ENCODE data around the gene TBXAS1.

The TBXAS1 gene

DNA sequence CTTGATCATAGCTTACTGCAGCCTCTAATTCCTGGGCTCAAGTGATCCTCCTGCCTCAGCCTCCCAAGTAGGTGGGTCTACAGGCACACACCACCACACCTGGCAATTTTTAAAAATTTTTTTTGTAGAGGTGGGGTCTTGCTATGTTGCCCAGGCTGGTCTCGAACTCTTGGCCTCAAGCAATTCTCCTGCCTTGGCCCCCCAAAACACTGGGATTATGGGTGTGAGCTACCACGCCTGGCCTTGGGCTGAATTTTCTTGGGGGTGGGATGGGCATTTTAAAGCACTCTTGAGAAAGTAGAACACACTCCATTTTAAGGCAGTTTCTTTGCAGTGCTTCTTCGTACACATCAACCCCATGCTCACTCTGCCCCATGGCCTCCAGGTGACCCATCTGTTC, 28.7 kb downstream of the TBXAS1 start:
- no peak for DNase-seq

DNA sequence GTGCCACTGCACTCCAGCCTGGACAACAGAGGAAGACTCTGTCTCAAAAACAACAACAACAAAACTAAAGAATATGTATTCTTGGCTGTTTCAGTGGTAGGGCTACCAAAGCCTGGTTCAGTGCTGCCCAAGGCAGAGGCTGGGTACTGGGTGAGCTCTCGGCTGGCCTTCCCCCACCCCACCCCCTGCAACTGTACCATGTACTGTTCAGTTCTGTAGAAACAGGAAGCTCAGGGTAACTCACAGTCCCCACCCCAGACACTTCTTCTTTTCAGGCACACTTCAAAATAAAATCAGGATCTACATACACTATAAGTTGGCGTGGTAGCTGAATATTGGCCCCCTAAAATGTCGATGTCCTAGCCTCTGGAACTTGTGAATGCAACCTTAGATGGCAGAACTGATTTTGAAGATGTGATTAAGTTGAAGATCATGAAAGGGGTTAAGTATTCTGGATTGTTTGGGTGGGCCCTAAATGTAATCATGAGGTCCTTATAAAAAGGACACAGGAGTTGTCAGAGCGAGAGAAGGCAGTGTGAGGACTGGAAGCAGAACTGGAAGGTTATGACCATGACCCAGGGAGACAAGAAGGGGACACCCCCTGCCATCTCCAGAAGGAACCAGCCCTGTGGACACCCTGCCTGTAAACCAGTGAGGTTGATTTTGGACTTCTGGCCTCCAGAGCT, 31.2 kb downstream of the TBXAS1 start:
- DNase-seq, result no peak

DNA sequence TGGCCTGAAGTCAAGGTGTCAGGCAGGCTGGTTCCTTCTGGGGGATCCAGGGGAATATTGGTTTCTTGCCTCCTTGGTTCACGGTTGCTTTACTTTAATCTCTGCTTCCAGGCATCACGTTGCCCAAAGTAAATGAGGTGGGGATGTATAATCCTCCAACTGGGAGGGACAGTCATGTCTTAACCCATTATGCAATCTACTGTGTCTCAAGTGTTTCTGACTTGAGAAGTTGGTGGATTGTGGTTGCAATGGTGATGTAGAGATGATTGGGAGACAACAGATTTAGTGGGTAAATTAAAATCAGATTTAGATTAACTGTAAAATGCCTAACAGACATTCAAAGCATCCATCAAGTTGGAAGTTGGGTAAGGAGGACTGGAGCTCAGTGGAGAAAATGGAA, 32.7 kb downstream of the TBXAS1 start:
- no peak for DNase-seq

DNA sequence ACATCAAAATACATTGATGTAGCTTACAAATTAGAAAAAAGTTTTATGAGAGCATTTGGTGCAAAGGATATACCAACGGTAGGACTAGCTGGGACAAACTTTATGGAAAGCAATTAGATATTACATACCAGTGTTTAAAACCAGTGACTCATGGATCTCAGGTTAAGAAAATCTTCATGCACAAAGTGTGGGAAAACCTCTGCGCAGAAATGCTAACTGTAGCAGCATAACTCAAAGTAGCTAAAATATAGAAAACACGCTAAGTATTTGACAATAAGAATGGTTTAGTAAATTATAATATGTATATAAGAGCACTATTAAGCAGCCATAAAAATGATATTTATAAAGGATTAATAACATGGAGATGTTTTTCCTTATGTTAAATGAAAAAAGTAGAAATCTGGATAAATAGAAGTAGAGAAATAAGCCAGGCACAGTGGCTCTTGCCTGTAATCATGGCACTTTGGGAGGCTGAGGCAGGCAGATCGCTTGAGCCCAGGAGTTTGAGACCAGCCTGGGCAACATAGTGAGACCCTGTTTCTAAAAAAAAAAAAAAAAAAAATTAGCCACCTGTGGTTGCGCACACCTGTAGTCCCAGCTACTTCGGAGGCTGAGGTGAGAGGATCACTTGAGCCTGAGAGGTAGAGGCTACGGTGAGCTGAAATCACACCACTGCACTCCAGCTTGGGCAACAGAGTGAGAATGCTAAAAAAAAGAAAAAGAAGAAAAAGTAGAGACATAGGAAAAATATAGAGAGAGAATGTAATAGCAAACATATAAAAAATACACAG, 37.2 kb downstream of the TBXAS1 start:
- no peak for DNase-seq

DNA sequence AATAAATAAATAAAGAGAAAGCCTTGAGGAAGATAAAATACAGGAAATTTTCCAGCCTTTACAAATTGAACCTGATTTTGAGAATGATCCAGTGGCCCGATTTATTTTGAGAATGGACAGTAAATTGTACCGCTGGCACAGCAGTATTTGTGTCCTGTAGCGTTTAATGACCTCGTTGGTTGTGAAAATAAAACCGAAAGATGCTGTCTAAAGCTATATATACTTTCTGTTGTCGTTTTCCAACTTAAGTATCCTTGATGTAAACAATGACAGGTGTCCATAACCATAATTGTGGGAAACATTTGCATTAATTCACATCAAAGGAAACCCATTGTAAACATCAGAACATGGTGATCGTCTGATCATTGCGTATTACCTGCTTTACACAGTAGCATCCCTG, 38.8 kb downstream of the TBXAS1 start:
- DNase-seq, result no peak

DNA sequence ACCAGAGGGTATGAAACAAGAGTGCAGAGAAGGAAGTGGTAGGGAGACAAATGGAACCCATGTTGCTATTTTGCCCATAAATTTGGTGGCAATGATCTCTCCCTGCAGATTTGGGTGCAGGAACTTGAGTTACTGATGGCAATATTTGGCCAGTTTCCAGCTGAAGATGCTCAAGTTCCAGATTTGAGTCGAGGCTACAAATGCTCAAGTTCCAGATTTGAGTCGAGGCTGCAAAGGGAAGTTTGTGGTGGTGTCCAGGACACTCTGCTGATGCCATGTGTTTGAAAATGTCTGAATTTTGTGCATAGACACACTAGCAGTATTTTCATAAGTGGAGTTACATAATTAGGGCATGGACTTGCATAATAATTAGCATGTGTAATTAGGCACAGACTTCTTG, 40.8 kb downstream of the TBXAS1 start:
- DNase-seq, result no peak

DNA sequence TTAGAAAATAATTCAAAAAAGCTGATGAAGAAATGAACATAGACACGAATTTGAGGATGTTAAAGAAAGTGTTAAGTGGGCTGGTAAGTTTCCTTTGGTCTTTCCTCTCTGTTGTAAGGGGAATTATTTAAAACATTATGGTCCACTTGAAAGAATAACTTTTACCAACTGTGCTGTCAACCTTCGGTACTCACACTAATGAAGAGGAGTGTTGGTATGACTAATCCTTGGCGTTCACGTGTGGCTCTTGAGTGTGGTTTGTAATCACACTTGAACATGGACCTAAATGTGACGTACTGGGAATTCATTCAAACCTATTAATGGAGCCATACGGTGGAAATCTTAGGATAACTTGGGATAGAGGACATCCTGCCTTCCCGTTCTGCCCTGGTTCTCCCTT, 41.3 kb downstream of the TBXAS1 start:
- DNase-seq, result no peak

DNA sequence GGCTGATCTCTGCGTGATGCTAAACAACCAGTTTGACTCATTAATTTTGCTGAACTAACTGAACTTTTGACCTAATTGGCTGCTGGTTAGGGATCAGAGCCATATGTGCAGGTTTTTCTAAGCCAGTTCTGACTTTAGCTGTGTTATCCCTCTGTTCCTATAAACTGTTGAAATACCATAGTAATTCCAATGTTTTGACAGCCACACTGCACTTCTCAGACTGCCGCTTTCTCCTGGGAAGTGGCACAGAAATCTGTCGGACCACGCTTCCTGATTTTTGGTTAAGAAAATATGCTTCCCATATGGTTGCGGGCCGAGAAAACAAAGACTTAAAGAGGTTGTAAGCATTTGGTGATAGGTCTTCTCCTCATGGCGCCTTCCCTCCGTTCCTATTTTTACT, 42.3 kb downstream of the TBXAS1 start:
- DNase-seq, result no peak

DNA sequence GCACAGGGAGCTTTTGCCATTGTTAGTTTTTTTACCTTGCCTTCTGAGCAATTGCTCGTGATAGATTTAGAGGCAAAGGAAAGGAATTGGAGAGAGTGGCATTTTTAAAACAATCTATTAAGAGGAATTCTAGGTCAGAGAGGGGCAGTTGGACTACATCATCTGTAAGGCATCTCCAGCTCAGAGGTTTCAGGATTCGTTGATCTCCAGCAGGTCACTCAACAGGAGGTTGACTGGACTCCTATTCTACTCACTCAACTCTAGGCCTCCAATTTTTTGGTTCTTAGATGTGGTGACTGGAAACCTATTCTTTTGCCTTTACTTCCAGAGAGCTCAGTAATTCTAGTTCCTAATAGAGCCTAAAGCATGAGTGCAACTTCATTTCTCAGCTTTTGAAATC, 42.8 kb downstream of the TBXAS1 start:
- no peak for DNase-seq

DNA sequence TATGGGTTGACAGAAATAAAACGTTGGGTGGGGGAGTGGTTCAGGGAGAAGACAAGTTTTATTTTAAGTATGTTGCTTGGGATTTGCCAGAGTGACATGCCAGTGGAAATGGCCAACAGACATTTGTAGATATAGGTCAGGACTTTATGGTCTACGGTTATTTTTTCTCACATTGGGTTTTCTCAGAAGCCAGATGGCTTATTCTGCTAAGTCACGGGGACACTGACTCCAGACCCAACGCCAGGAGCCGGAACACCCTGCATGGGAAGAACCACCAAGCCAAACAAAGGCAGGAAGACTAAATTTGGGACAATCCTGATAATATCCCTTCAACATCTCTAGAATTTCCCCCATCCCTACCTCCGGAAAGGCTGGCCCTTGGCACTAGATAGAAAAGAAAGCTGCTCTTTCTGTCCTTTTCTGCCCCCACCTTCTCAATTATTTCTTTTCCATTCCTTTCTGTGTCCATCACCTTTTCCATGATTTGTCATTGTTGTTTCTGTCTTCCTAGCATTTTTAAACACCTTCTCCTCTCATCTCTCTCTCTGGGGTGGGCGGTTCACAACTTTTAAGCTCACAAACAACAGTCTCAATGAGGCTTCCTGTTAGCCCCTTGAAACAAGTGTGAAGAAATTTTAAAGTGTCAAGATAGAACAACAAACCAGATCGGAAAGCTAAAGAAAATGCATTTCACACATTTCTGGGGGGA, 44.7 kb downstream of the TBXAS1 start:
- no peak for DNase-seq

DNA sequence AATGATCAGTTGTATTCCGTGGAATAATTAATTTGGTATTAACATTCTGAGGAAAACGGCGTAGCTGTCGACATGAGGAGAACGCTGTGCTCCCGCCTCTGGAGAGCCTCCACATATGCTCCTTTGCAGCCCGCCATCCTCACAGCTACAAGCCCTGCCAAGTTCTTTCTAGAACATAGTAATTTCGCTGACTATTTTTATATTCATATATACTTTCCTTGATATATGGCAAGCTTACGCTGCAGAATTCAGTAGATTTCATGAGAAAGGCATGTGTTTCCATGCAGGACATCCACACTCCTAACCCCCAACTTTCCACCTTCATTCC, 45.2 kb downstream of the TBXAS1 start:
- DNase-seq, result no peak

DNA sequence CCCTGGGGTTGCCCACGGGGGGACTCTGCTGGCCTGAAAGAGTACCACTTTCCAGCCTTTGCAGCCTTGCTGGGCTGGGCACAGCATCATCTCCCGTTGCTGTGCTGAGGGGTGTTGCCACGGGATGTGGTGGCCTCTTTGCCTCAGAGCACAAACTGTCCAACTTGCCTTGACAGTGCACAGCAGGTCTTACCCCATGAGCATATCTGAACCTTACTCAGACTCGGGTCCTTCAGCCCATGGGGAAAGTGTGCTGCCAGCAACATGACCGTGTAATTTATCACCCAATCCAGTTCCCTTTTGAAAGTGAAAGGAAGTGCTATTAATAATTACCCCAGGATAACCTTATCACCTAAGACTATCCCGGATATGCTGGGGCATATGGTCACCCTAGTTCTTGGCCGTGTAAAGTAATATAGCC, 46.8 kb downstream of the TBXAS1 start:
- DNase-seq, result no peak

DNA sequence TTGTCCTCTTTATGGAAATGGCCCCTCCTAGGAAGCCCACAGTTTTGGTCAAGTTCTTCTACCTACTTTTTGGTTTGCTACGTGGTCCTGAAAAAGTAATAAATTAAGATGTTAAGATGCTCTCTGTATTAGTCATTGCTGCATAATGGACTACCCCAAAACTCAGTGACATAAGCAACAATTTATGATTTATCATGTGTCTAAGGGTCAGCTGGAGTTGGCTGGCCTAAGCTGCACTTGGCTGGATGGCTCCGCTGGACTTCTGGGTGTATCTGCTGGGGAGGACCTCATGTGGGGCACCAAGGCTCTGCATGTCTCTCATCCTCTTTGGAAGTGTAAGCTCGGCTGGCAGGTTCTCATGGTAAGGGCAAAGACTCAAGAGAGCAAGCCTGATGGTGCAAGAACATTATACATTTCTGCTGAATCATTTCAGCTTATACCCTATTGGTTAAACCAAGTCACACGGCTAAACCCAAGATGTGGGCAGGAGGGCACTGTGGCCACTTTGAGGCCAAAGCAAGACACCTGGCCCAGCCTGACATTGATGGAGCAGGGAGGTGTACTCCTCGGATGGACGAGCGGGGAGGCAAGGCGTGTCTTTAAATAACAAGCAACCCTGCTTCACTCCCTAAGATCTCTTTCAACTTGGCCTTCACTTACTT, 47.7 kb downstream of the TBXAS1 start:
- no peak for DNase-seq

DNA sequence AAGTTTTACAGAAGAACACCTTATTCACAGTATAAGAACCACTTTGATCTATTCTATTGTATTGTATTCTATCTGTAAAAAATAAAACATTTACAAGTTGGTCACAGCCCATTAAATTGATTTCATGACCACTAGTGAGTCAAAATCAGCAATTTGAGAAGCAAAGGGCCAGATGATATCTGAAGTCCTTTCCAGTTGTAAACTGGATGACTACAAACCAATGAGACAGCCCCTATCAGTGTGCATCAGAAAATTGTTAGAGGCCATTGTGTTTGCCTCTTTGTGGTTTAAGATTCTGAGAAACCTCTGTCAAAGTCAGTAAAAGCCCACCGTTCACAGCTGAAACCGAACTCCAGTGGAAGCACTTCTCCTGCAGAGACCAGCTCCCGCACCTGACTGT, 54.8 kb downstream of the TBXAS1 start:
- DNase-seq, result no peak

DNA sequence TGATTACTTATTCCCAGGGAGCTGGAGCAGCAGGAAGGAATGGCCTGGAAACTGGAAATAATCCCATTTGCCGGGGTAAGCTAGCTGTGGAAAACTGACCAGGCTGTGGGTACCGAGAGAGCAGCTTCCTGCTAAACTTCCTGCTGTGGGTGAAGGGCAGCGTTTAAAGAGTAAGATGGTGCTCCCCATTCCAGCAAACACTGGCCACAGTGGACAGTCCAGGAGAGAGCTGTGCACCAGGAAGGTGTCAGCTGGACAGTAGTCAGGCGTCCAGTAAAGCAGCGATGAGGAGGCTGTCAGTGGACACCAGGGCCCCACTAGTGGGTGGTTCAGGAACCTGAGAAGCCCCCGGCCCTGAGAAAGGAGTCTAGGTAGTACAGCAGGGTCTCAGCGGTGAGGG, 55.4 kb downstream of the TBXAS1 start:
- no peak for DNase-seq

DNA sequence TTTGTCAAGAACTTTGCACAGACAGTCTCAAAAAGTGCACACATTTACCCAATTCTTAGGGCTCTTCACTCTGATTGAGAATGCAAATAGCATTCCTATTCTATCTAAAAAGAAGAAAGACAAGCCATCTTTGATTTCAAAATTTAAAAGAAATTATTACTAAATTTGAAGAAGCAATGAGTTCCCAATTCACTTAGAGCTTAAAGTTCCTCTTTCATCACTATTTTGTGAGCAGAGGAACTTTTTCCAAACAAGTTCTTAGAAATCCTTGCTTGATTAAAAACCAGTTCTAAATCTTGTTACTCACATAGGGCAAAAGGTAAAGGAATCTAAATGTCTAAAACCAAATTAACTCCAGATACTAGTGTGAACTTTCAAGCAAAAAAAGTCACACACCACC, 56.4 kb downstream of the TBXAS1 start:
- no peak for DNase-seq

DNA sequence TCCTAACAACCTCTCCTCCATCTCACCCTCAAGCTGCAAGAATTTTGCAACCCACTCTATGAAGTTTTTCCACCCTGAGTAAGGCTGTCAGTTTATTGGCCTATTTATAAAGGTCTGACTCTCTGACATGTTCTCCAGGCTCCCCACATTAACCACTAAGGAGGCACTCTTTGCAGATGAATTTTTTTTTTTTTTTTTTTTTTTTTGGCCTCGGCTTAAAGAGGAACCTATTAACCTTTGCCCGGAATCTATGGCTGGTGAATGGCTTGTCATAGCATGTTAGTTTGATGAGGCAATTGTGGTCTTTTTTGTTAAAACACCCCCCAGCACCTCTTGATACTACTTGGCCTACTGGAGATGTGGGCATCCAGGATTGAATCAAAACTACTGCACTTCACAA, 57.1 kb downstream of the TBXAS1 start:
- no peak for DNase-seq

DNA sequence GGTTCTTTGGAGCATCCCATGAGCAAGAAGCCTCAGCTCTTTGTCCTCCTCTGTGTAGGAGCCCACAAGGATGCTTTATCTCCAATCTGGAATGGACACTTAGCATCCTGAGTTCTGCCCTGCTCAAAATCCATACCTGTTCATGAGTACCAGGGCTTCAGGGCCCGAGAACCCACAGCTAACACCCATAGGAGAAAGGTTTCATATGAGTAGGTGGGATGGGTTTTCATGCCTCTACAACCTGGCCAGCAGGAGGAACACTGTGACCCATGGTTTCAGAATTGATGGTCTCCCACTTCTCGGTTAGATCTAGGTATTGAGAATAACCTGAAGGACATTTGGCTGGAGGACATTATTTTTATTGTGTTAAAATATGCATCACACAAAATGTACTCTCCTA, 57.8 kb downstream of the TBXAS1 start:
- no peak for DNase-seq

DNA sequence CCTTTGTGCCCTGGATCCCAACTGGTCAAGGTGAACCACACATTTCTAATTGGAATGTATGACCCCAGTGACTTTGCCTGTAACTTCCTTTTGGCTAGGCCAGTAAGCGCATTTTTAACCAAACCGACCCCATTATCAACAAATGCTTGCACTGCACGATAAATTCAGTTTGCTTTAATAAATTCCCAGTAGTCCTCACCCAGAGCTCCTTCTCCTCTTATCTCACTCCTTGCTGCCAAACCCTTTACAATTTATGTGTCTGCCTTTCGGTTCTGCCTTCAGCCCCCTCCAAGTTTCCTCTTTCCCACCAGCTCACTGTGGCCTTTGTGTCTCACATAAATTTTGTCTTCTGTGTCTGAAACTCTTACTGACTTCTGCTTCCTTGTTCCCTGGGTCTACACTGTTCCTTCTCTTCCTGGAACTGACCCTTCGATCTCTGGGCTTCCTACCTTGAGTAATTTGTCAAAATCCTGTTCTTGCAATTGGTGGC, 59.0 kb downstream of the TBXAS1 start:
- no peak for DNase-seq

DNA sequence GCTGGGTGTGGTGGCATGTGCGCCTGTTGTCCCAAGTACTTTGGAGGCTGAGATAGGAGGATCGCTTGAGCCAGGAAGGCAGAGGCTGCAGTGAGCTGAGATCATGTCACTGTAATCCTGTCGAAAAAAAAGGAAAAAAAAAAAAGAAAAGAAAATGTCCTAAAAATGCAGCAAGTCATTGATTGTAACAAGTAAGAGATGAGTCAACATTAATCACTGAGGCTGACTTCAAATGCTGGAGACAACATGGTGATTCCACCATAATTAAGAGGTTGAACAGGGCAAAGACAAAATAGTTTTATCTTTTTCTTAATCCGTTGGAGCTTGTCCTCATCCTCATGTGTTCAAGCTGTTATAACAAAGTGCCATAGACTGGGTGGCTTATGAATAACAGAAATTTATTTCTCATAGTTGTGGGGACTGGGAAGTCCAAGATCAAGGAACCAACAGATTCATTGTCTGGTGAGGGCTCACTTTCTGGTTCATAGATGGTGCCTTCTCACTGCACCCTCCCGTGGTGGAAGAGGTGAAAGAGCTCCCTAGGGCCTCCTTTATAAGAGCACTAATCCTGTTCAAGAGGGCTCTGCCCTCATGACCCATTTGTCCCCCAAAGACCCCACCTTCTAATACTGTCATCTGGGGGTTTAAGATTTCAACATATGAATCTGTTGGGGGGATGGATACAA, 60.3 kb downstream of the TBXAS1 start:
- no peak for DNase-seq

DNA sequence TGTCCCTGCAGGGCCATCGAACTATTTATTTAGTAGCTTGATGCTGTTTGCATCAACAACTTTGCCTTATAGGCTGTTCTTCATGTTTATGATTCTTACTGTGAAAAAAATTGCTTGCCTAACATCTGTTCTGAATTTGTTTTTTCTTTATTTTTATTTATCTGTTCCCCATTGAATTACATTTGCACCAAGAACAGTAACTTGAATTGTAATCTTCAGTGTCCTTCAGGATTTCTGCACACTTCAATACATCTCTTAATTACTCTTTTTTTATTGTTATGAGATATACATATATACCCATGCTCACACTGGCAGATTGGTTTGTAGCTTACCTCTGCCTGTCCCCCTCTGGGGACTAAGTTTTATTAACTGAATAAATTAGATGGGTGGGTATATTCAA, 64.4 kb downstream of the TBXAS1 start:
- no peak for DNase-seq

DNA sequence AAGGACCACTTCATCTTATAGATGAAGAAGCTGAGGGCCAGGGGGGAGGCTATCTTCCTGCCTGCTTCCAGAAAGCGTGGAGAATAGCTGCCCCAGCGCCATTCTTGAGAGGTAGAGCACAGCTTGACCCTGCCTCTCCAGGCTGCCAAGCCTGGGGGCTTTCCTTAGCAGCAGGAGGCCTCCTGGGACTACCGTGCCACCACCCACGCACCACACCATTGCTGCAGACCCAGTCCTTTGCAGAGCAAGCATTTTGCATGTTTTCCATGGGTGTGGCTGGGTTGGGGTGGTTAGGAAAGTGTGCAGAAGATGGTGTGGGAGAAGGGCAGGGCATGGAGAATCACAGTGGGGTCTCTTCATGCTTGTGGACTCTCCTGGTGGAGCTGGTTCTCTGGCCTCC, 64.9 kb downstream of the TBXAS1 start:
- DNase-seq, result no peak
